ENCODE results near the gene ARRB1.

The ARRB1 gene

DNA sequence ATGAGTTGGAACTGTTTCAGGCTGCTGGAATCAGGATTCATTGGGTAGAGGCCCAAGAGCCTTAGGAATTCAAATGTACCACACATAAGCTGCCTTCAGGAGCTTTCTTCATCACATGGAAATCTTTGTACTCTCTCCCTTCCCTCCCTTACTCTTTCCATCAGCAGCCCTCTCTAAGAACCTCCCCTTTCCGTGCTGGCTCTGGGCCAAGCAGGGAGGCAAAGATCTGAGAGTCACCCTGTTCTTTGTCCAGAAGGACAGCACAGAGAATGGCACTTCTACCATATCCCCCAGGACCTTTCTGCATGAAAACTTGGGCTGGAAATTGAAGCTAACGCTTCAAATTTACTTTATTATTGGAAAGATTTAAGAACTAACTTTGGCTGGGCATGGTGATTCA is 131.6 kb downstream of the ARRB1 start:
- DNase-seq: no peak

DNA sequence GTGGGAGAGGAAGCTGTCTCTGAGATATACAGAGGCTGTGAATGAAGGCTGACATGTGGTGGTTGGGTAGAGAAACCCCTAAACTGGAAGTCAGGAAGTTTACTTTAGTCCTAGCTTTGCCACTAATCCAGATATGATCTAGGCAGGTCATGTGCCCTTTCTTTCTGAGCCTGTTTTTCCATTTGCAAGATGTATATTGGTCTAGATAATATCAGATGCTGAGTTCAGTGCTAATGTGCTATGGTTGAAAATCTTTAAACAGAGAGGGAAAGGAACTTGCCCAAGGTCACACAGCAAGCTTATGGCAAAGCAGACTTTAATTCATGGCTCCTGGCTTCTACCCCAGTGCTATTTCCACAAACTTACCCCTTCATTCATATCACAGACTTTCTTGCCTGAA is 136.6 kb downstream of the ARRB1 start:
- no peak for DNase-seq

DNA sequence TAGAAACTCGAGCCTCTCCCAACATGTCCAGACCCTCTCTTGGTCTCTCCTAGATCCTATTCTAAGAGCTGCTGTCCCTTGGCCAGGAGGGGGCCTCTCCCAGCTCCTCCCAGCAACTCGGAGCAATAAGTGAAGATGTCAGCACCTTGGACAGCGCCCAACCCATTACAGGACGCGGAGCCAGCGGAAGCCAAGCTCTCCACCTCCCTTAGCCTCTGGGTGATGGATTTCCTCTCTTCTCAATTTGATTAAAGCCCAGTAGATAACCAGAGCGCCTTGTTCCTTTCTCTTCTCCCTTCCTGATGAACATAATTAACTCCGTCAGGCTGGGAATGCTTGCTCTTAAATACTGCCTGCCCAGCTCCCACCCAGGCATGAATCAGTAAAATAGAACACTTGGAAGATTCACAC is 137.0 kb downstream of the ARRB1 start:
- peak; percentile 96 for DNase-seq
